HG03432 (cell line): ENCODE measurements around the gene FAM78A.
"Not testable (repeated sequence)": the region's sequence is repeated elsewhere in the genome, so short reads cannot be mapped to it uniquely, and the experiment has no call there.

Experiments used
- ATAC-seq: cut with Tn5 transposase; IDR thresholded peaks from one replicate; pipeline ENCODE4 v1.9.1; 2021; ENCODE audit warnings: mild to moderate bottlenecking, moderate library complexity; ENCODE audit not compliant: unreplicated experiment

Gene FAM78A

DNA sequence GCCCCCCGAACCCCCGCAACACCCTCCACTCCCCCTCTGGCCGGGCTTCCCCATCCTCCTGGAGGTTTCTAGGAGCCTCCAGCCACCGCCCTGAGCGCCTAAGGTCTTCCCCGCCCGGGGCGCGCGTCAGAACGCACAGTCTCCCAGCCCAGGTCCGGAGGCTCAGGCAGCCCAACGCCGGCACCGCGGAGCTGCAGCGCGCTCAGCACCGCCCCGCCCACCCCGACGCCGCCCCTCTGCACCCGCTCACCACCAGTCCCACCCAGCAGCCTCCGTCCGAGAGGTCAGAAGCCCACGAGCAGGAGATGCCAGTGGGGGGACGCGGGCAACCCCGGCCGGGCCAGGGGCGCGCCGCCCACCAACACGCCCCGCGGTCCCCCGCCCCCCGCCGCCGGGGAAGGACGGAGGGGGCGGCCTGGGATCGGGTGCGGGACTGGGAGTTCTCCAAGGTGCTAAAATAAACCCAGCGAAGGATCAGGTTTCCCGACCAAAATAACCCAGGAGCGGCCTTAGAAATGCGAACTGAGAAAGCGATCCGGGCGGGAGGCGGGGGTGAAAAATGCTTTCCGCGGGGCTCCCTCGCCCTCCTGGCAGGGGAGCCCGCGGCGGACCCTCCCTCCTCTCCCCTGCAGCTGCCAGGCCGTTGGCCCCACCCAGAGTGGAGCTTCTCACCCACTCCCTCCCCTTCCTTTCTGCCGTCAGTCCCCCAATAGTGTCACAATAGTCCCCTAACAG lies 6.5 kb upstream of the FAM78A start:
- no peak for ATAC-seq

- no peak for ATAC-seq
Observed at GRCh38 chr9:131282175-131282574, 5.9 kb upstream of the FAM78A start.

- no peak for ATAC-seq
Observed at GRCh38 chr9:131281119-131281965, 5.0 kb upstream of the FAM78A start.

DNA sequence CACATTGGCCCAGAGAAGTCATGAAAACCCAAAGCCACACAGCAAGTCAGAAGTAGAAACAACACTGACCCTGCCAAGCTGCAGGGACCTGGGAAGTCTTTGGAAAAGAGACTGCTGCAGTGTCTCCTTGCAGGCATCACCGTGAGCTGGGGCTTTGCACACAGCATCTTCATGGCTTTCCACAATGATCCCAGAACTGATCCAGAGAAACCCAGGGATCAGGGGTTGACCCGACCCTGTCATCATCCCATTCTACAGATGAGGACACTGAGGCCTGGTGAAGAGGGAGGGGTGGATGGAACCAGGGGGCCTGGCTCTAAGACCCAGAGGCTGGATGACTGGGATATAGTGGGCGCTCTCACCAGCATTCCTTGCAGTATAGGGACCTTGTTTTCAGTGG lies 4.3 kb upstream of the FAM78A start:
- ATAC-seq, result no peak

DNA sequence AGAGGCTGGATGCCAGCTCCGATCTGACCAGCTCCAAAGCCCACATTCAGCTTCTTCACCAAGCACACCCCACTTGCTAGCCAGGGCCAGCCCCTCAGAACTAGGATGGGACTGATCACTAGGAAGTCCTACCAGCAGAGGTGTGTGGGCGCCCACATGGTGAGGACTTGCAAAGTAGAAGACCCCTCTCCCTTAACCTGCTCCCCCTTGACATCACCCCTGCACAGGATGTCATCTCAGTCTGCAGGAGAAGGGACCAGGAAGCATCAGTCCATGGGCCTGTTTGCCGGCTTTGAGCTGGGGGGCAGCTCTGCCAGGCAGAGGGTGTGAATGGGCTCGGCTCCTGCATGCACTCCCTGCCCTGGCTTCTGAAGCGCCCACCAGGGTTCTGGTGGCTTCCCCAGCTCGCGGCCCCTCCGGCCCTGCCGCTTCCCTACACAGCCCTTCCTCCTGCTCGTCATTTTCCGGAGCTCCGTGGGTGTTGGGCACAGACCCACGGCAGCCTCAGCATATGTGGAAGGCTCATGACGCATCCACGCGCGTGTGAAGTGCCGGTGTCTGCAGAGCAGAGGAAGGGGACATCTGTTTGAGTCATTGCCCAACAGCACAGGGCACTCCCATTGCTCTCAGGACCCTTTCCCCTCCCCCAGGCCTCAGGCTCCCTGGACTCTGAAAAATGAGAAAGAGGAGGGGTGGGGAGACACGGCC lies 3.7 kb upstream of the FAM78A start:
- no peak for ATAC-seq

GRCh38 chr9:131279196-131279862 lies 3.0 kb upstream of the FAM78A start:
- no peak for ATAC-seq

DNA sequence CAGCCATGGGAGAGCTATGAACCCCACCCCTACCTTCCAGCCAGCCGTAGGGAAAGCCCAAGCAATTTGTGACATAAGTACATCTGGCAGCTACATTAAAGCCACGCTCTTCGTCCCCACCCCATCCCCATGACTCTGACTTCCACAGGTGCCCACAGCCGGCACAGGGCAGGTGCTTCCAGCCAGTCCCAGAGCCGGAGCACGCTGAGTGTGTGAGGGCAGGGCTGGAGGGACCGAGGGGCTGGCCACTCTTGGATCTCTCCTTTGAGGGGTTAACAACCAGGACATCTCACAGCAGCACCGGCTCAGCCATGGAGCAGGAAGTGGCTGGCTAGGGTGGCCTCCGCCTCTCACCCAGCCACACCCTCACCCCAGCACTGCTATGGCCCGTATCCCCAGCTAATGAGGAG lies 2.4 kb upstream of the FAM78A start:
- ATAC-seq, result no peak

- no peak for ATAC-seq
Observed at GRCh38 chr9:131277910-131278701, 1.8 kb upstream of the FAM78A start.

- ATAC-seq, result no peak
Observed at GRCh38 chr9:131277287-131277909, 1.1 kb upstream of the FAM78A start.

DNA sequence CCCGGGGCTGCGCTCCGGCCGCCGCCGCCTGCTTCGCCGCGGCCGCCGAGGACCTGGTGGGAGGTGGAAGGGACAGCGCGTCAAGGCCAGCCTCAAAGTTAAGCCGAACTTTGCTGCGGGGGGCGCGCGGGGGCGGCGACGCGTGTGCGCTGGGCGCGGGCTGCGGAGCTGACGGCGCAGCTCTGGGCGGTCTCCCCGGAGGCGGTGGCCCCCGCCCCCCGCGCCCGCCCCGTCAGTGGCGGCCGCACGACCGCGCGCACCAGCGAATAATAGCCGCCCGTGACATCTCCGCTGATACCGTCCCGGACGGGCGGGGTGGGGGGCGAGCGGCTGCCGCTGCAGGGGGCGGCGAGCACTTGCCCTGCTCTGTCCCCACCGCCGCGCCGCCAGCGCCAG lies 579 bp upstream of the FAM78A start:
- no peak for ATAC-seq

DNA sequence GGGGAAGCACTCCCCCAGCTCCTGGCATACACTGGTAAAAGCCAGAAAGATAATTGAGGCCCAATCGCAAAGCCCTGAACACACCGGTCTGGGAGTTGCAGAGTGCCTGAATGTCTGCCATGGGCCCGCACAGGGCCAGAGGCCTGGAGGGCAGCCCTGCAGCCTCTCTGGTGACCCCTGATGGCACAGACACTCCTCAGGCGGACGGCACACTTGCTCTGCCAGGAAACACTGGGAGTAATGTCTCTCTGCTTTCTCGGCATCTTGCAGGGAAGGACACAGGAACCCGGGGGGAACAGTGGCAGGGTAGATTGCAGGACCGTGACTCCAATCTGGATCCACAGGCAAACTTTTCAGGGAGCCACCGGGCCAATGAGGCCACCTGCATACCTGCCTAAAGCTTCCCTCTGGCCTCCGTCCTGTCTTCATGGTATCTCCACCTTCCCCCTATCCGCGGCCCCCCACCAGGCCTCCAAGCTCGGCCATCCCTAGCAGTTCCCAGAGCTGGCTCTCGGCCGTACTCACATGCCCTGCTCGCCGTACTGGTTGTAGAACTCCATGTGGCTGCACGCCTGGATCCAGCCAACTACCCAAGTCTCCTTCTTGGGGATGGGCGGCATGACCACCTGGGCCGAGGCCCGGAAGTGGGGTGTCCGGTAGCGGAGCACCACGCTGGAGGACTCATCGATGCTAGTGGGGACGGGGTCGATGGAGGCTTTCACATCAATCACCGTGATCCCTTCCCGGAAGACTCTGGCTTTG lies 797 bp downstream of the FAM78A start:
- no peak for ATAC-seq

DNA sequence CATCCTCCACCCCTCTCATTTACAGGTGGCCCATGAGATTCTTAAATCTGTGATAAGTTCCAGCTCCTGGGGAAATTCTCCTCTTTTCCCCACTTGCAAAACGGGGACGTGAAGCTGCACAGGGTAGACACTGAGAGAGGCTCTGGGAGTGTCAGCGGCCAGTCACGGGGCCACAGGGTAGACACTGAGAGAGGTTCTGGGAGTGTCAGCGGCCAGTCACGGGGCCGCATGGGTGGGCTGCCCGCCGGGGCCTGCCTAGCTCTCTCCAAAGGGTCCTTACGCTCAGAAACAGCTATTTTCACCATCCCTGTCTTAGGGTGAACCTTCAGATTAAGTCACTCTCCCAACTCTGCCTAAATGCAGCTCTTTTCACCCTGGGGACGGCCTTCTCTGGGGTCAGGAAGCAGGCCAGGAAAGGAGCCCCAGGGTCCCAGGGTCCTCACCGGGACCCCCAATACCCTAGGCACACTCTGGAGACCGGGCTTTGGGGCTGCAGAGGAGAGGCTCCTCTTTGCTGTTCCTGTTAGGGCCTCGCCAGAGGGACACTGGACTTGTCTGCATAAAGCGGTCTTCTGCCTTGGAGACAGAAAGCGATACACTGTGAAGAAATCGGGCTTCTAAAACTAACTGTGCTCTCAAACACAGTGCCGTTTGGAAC lies 1.5 kb downstream of the FAM78A start:
- no peak for ATAC-seq

DNA sequence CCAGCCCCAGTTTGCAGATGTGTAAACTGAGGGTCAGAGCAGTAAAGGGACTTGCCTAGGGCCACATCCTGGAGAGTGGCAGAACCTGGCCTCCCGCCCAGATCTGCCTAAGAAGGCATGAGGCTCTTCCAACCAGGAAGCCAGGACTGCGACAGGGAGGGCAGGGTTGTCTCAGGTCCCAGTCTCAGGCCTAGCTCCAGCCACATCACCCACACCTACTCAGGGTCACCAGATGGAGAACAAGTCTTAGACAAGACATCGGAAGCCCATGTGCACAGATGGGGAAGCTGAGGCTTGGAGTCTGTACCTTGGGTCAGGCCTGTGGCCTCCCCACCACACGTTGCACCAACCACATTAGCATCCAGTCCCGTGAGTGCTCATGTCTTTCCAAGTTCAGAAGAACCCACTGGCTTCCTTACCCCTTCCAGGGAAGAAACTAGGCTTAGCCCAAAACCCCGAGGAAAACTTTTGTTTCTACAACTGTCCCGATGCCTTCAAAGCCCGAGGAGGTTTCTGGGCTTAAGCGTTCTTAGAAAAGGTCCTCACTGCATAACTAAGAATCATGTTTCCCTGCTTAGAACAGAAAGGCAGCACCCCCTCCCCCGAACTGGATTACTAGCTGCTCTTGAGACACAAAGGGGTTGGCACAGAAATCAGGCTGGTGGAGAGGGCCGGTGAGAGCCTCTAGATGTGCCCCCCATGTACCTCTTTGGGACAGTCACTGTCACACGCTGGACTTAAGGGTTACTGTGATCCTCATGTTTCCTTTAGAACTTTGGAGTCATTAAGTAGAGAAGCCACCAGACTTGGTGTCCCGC lies 2.2 kb downstream of the FAM78A start:
- ATAC-seq, result no peak

DNA sequence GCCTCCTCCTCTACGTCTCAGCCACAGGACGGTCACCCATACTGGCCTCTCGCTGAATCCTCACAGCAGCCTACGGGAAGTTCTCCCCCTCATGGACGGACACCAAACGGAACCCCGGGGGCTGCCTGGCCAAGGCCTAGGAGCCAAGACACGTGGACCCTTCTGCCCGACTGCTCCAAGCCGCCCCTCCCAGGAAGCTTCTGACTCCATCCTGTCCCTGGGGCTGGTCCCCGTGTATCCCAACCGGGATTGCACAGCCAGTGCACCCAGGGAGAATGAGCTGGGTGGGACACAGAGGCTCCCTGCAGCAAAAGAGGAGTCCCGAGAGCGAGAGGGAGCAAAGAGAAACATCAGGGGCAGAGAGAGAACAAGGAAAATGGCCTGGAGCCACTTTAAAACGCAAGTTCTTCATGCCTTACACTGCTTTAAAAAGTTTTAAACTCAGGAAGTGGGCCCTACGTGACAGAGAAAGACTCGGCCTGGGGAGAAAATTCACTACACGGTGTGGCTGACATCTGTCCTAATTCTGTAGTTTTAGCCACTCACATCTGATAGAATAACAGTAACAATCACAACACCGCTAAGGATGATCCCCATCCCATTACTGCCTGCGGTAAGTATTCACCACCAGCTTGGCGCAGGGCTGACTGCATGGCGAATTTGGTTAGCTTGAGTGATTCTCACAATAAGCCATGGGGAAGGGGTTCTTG lies 3.0 kb downstream of the FAM78A start:
- ATAC-seq, result no peak

DNA sequence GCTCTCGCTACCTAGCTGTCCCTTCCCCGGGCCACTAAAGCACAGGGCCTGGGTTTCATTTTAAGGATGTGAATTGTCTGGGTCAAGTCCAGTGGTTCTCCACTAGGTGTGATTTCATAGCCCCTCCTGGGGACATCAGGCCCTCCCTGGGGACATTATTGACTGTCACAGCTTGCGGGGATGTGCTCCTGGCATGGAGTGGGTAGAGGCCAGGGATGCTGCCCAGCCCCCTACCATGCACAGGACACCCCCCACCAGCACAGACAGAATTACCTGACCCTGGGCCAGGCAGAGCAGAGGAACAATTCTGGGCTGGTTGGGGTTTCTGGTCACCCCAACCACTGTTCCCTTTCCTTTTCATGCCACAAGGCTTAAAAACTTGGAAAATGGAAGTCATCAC lies 4.1 kb downstream of the FAM78A start:
- no peak for ATAC-seq

GRCh38 chr9:131271506-131271931 lies 4.8 kb downstream of the FAM78A start:
- no peak for ATAC-seq

DNA sequence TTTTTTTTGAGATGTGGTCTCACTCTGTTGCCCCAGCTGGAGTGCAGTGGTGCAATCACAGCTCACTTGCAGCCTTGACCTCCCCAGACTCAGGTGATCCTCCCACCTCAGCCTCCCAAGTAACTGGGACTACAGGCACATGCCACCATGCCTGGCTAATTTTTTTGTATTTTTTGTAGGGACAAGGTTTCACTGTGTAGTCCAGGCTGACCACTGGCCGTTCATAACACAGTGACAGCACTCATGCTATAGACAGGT lies 5.4 kb downstream of the FAM78A start:
- ATAC-seq, result not testable (repeated sequence)
